Esophagus muscularis mucosa (tissue), 4 donors: ENCODE measurements around the gene TMEM247.

Experiments
- EP300 ChIP-seq: sonication (generic); formaldehyde crosslinking; IDR thresholded peaks from one replicate; pipeline ENCODE4 v1.6.1; 2017; ENCODE audit warnings: antibody characterized with exemption
- POLR2A ChIP-seq: fragments of 450-650 bp; IDR thresholded peaks from one replicate; pipeline ENCODE4 v1.6.1; 2017; ENCODE audit warnings: antibody characterized with exemption, moderate library complexity, mild to moderate bottlenecking, low read depth
- TF ChIP-seq, protein P1 (sequence below), 3 experiments: fragments of 200-600 bp in 2 of 3; fragments of 450-650 bp in 1 of 3; sonication (generic) in 2 of 3; IDR thresholded peaks; one replicate each; pipeline ENCODE4 v1.5.1; 2017 to 2019; ENCODE audit warnings: antibody characterized with exemption in 3 of 3, mild to moderate bottlenecking in 2 of 3, moderate library complexity in 1 of 3

DNA sequence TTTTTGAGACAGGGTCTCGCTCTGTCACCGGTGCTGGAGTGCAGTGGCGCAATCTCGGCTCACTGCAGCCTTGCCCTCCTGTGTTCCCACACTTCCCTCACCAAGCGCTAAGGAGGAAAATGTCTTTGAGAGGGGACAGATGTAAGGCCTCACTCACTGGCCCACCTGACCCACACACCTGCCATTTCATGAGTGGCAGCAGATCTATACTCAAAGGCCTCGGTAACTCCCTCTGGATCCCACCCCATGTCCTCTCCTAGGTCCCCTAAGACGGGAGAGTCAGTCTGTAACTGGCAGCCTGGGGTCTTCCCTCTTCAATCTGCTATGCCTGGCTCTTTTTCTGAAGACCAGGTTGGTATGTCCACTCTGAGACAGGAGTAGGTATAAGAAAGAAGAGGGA is 12.9 kb downstream of the TMEM247 start:
- TF ChIP-seq, protein P1, sequence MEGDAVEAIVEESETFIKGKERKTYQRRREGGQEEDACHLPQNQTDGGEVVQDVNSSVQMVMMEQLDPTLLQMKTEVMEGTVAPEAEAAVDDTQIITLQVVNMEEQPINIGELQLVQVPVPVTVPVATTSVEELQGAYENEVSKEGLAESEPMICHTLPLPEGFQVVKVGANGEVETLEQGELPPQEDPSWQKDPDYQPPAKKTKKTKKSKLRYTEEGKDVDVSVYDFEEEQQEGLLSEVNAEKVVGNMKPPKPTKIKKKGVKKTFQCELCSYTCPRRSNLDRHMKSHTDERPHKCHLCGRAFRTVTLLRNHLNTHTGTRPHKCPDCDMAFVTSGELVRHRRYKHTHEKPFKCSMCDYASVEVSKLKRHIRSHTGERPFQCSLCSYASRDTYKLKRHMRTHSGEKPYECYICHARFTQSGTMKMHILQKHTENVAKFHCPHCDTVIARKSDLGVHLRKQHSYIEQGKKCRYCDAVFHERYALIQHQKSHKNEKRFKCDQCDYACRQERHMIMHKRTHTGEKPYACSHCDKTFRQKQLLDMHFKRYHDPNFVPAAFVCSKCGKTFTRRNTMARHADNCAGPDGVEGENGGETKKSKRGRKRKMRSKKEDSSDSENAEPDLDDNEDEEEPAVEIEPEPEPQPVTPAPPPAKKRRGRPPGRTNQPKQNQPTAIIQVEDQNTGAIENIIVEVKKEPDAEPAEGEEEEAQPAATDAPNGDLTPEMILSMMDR (IDR thresholded peaks at IDR 0.05) = no peak
- TF ChIP-seq EP300 (no peak), POLR2A (no peak)
